Measurements from ENCODE around the gene ATF7IP2. TPM values are rescaled to one million over a fixed set of nuclear protein-coding genes. Genes with fewer than 3 reads are reported as not detected.
"Not testable (repeated sequence)": the region's sequence is repeated elsewhere in the genome, so short reads cannot be mapped to it uniquely, and the experiment has no call there.

ATF7IP2 gene
- polyA plus RNA-seq, 1 donor, result 5.5 TPM

- DNase-seq (ENCODE audit: low read depth), result no peak
Observed at GRCh38 chr16:10373556-10373955, 12.3 kb upstream of the ATF7IP2 start.

GRCh38 chr16:10376229-10376628 lies 9.6 kb upstream of the ATF7IP2 start:
- no peak for DNase-seq (ENCODE audit: low read depth)

- DNase-seq (ENCODE audit: low read depth), result no peak
Observed at GRCh38 chr16:10383626-10384025, 2.2 kb upstream of the ATF7IP2 start.

GRCh38 chr16:10386517-10387100 lies 748 bp downstream of the ATF7IP2 start:
- DNase-seq (ENCODE audit: low read depth), result no peak

GRCh38 chr16:10387188-10387617 lies 1.3 kb downstream of the ATF7IP2 start:
- DNase-seq (ENCODE audit: low read depth), result no peak

- DNase-seq (ENCODE audit: low read depth), result no peak
Observed at GRCh38 chr16:10388988-10389387, 3.1 kb downstream of the ATF7IP2 start.

- no peak for DNase-seq (ENCODE audit: low read depth)
Observed at GRCh38 chr16:10390330-10390729, 4.5 kb downstream of the ATF7IP2 start.

- DNase-seq (ENCODE audit: low read depth), result no peak
Observed at GRCh38 chr16:10390867-10391266, 5.0 kb downstream of the ATF7IP2 start.

- DNase-seq (ENCODE audit: low read depth), result no peak
Observed at GRCh38 chr16:10391339-10391738, 5.5 kb downstream of the ATF7IP2 start.

- no peak for DNase-seq (ENCODE audit: low read depth)
Observed at GRCh38 chr16:10402975-10403374, 17.1 kb downstream of the ATF7IP2 start.

GRCh38 chr16:10405386-10405939 lies 19.6 kb downstream of the ATF7IP2 start:
- no peak for DNase-seq (ENCODE audit: low read depth)

- DNase-seq (ENCODE audit: low read depth), result no peak
Observed at GRCh38 chr16:10408824-10409381, 23.0 kb downstream of the ATF7IP2 start.

GRCh38 chr16:10409713-10410112 lies 23.9 kb downstream of the ATF7IP2 start:
- not testable (repeated sequence) for DNase-seq (ENCODE audit: low read depth)

- DNase-seq (ENCODE audit: low read depth), result no peak
Observed at GRCh38 chr16:10410469-10410868, 24.6 kb downstream of the ATF7IP2 start.

- no peak for DNase-seq (ENCODE audit: low read depth)
Observed at GRCh38 chr16:10412935-10413601, 27.2 kb downstream of the ATF7IP2 start.

- DNase-seq (ENCODE audit: low read depth), result not testable (repeated sequence)
Observed at GRCh38 chr16:10418204-10418603, 32.3 kb downstream of the ATF7IP2 start.

- DNase-seq (ENCODE audit: low read depth), result no peak
Observed at GRCh38 chr16:10419701-10420100, 33.8 kb downstream of the ATF7IP2 start.

- no peak for DNase-seq (ENCODE audit: low read depth)
Observed at GRCh38 chr16:10421596-10421995, 35.7 kb downstream of the ATF7IP2 start.

- DNase-seq (ENCODE audit: low read depth), result no peak
Observed at GRCh38 chr16:10428433-10429168, 42.7 kb downstream of the ATF7IP2 start.

GRCh38 chr16:10429299-10429969 lies 43.6 kb downstream of the ATF7IP2 start:
- not testable (repeated sequence) for DNase-seq (ENCODE audit: low read depth)

GRCh38 chr16:10441726-10442125 lies 55.9 kb downstream of the ATF7IP2 start:
- no peak for DNase-seq (ENCODE audit: low read depth)

- DNase-seq (ENCODE audit: low read depth), result no peak
Observed at GRCh38 chr16:10447289-10447688, 61.4 kb downstream of the ATF7IP2 start.

Measured in forelimb muscle (tissue), 1 donor.